ENCODE measurements around the gene FARP1. TPM values are rescaled to one million over a fixed set of nuclear protein-coding genes. Genes with fewer than 3 reads are reported as not detected.

Gene FARP1
- total RNA-seq, 4 donors from 2014 or later = 21.2 to 56.5 (median 35.1) TPM

DNA sequence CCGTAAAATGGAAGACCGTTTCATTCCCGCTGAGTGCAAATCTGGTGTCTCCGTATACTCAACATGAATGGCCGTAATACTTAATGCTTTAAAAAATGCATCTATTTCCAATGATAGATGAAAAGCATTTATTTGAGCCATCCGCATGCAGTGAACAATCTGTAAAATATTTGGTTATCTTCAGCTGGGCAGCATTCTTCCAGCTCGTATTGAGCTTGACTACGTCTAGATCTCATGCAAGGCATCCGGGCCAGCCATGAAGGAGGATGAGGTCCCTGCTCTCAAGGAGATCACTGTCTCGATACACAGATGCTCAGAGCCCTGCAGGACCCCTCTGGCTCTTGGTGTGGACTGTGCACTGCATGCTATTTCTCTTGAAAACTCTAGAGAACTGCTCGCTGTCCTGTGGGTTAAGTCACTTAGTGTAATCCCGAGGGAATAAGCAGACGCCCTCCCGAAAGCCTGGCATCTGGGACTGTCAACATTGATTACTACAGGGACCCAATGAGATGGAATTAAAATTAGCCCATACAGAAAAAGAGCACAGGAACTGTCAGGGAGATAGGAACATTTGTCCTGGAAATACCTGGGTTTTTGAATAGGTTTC lies 146.5 kb downstream of the FARP1 start:
- no peak overlapping the region for H3K4me3 ChIP-seq
- no peaks in the 10 kb centered on the region for H3K36me3 ChIP-seq
- WGBS = 92% methylated on average over 13 of the region's 14 CpGs
- peaks cover 0 to 7% (median 0%) of the 10 kb centered on the region in 4 donors for H3K4me1 ChIP-seq
- no peaks in the 10 kb centered on the region for H3K9me3 ChIP-seq
- H3K27ac ChIP-seq (replicated peaks in 1 of 4) = no peak overlapping the region
- no peak for DNase-seq (ENCODE audit: extremely low spot score)
- no peaks in the 10 kb centered on the region for H3K27me3 ChIP-seq
- TF ChIP-seq EP300 (IDR thresholded peaks at IDR 0.05) (no peak), POLR2AphosphoS5 (IDR thresholded peaks at IDR 0.05) (no peak), POLR2A (IDR thresholded peaks at IDR 0.05; ENCODE audit: low read depth) (no peak)
- TF ChIP-seq, protein P1, sequence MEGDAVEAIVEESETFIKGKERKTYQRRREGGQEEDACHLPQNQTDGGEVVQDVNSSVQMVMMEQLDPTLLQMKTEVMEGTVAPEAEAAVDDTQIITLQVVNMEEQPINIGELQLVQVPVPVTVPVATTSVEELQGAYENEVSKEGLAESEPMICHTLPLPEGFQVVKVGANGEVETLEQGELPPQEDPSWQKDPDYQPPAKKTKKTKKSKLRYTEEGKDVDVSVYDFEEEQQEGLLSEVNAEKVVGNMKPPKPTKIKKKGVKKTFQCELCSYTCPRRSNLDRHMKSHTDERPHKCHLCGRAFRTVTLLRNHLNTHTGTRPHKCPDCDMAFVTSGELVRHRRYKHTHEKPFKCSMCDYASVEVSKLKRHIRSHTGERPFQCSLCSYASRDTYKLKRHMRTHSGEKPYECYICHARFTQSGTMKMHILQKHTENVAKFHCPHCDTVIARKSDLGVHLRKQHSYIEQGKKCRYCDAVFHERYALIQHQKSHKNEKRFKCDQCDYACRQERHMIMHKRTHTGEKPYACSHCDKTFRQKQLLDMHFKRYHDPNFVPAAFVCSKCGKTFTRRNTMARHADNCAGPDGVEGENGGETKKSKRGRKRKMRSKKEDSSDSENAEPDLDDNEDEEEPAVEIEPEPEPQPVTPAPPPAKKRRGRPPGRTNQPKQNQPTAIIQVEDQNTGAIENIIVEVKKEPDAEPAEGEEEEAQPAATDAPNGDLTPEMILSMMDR (IDR thresholded peaks at IDR 0.05) = no peak
- intact Hi-C loops (cut with DNase I) = no loop called here

GRCh38 chr13:98290261-98290660 lies 147.4 kb downstream of the FARP1 start:
- no peaks in the 10 kb centered on the region for H3K9me3 ChIP-seq
- no peaks in the 10 kb centered on the region for H3K27me3 ChIP-seq
- TF ChIP-seq, protein P1 (IDR thresholded peaks at IDR 0.05) = no peak
- TF ChIP-seq POLR2AphosphoS5 (IDR thresholded peaks at IDR 0.05) (no peak), POLR2A (IDR thresholded peaks at IDR 0.05; ENCODE audit: low read depth) (no peak), EP300 (IDR thresholded peaks at IDR 0.05) (no peak)
- intact Hi-C loops (cut with DNase I) = no loop called here
- no peak for DNase-seq (ENCODE audit: extremely low spot score)
- peaks cover 0 to 7% (median under 1%) of the 10 kb centered on the region in 4 donors for H3K4me1 ChIP-seq
- no peak overlapping the region for H3K4me3 ChIP-seq
- 95% methylated on average over 3 of the region's 3 CpGs for WGBS
- H3K27ac ChIP-seq (replicated peaks in 1 of 4) = no peak overlapping the region
- H3K36me3 ChIP-seq = no peaks in the 10 kb centered on the region

DNA sequence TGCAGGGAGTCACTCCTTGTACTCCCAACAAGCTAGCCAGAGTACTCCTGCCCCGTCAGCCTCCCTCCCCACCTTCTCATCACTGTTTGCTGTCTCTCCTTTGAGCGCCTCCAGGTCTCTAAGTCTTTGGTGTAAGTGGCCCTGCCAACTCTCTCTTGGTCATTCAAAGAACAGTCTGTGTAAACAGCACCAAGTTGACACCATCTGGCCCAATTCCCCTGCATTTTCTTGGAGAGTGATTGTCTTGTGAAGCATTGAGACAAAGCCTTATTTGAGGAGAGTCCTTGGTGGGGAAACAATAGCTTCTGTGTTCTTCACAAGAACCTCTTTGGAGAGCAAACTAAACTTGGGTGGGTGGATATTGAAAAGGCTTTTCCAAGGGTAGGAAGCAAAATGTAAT lies 148.8 kb downstream of the FARP1 start:
- Histone ChIP-seq H3K4me1 (peaks cover 0 to 7% (median 3%) of the 10 kb centered on the region in 4 donors), H3K9me3 (no peaks in the 10 kb centered on the region), H3K27me3 (no peaks in the 10 kb centered on the region), H3K36me3 (no peaks in the 10 kb centered on the region), H3K27ac (replicated peaks in 1 of 4) (no peak overlapping the region), H3K4me3 (no peak overlapping the region)
- intact Hi-C loops (cut with DNase I) = no loop called here
- TF ChIP-seq POLR2A (IDR thresholded peaks at IDR 0.05; ENCODE audit: low read depth) (no peak), EP300 (IDR thresholded peaks at IDR 0.05) (no peak), POLR2AphosphoS5 (IDR thresholded peaks at IDR 0.05) (no peak)
- TF ChIP-seq, protein P1 (IDR thresholded peaks at IDR 0.05) = no peak
- 85% methylated on average over 2 of the region's 2 CpGs for WGBS
- no peak for DNase-seq (ENCODE audit: extremely low spot score)

GRCh38 chr13:98293103-98293502 lies 150.2 kb downstream of the FARP1 start:
- H3K4me3 ChIP-seq = no peak overlapping the region
- peaks cover 0 to 7% (median 3%) of the 10 kb centered on the region in 4 donors for H3K4me1 ChIP-seq
- no peak for DNase-seq (ENCODE audit: extremely low spot score)
- 100% methylated on average over 2 of the region's 2 CpGs for WGBS
- no peaks in the 10 kb centered on the region for H3K9me3 ChIP-seq
- no peaks in the 10 kb centered on the region for H3K27me3 ChIP-seq
- intact Hi-C loops (cut with DNase I) = no loop called here
- H3K27ac ChIP-seq (replicated peaks in 1 of 4) = no peak overlapping the region
- no peaks in the 10 kb centered on the region for H3K36me3 ChIP-seq
- TF ChIP-seq POLR2AphosphoS5 (IDR thresholded peaks at IDR 0.05) (no peak), POLR2A (IDR thresholded peaks at IDR 0.05; ENCODE audit: low read depth) (no peak), EP300 (IDR thresholded peaks at IDR 0.05) (no peak)
- TF ChIP-seq, protein P1 (IDR thresholded peaks at IDR 0.05) = no peak

All from esophagus muscularis mucosa (tissue), 4 donors.